SIG-M5 (cell line): Measurements from ENCODE around the gene CCDC112.
"Not testable (repeated sequence)": the region's sequence is repeated elsewhere in the genome, so short reads cannot be mapped to it uniquely, and the experiment has no call there.

Experiments
- DNase-seq: peaks from one replicate; lab custom pipeline; 2025; lab: John Stamatoyannopoulos, UW

CCDC112 gene

GRCh38 chr5:115262011-115262320 lies 34.5 kb downstream of the CCDC112 start:
- peak; percentile 25 for DNase-seq

GRCh38 chr5:115260248-115260647 lies 36.2 kb downstream of the CCDC112 start:
- DNase-seq, result no peak

GRCh38 chr5:115257981-115258380 lies 38.5 kb downstream of the CCDC112 start:
- DNase-seq, result no peak

GRCh38 chr5:115249379-115249778 lies 47.1 kb downstream of the CCDC112 start:
- DNase-seq, result not testable (repeated sequence)

- DNase-seq, result no peak
Observed at GRCh38 chr5:115246361-115246991, 50.0 kb downstream of the CCDC112 start.

GRCh38 chr5:115243412-115243811 lies 53.0 kb downstream of the CCDC112 start:
- no peak for DNase-seq

GRCh38 chr5:115241881-115242642 lies 54.4 kb downstream of the CCDC112 start:
- DNase-seq, result no peak

GRCh38 chr5:115237066-115237465 lies 59.4 kb downstream of the CCDC112 start:
- no peak for DNase-seq

- DNase-seq, result no peak
Observed at GRCh38 chr5:115236599-115236998, 59.9 kb downstream of the CCDC112 start.

- no peak for DNase-seq
Observed at GRCh38 chr5:115231598-115231997, 64.9 kb downstream of the CCDC112 start.

GRCh38 chr5:115229606-115230005 lies 66.8 kb downstream of the CCDC112 start:
- no peak for DNase-seq

GRCh38 chr5:115227281-115227680 lies 69.2 kb downstream of the CCDC112 start:
- DNase-seq, result no peak
